GM12891 (cell line): ENCODE results near the gene SMYD3.

Experiments
- DNase-seq: peaks from one replicate; pipeline ENCODE4 v3.0.0; 2011; ENCODE audit warnings: low spot score; ENCODE audit not compliant: insufficient read length
- FAIRE-seq: peaks from 2 replicates; lab custom pipeline; 2011; peaks lifted over from hg19 to GRCh38; lab: Jason Lieb, UNC
- PAX5 ChIP-seq: IDR thresholded peaks from 2 replicates; pipeline ENCODE4 v1.6.1; 2011; ENCODE audit warnings: low read length, moderate library complexity, mild to moderate bottlenecking; ENCODE audit not compliant: insufficient read depth, severe bottlenecking
- POLR2A ChIP-seq: IDR thresholded peaks from 2 replicates; pipeline ENCODE4 v1.6.1; 2011; ENCODE audit warnings: low read depth, low read length, control low read depth
- POLR2AphosphoS5 ChIP-seq: IDR thresholded peaks from 2 replicates; pipeline ENCODE4 v1.6.1; 2011; ENCODE audit warnings: low read depth, low read length, control low read depth
- POU2F2 ChIP-seq: IDR thresholded peaks from 2 replicates; pipeline ENCODE4 v1.6.1; 2011; ENCODE audit warnings: low read depth, mild to moderate bottlenecking, control low read depth, low read length, moderate library complexity
- SPI1 ChIP-seq: IDR thresholded peaks from 2 replicates; pipeline ENCODE4 v1.6.1; 2011; ENCODE audit warnings: low read depth, low read length, control low read depth
- TAF1 ChIP-seq: IDR thresholded peaks from 2 replicates; pipeline ENCODE4 v1.6.1; 2011; ENCODE audit warnings: low read depth, low read length, control low read depth

Gene SMYD3

GRCh38 chr1:246319083-246319714, 187.9 kb downstream of the SMYD3 start:
- TF ChIP-seq POU2F2: no peak
- no peak for TF ChIP-seq PAX5
- no peak for TF ChIP-seq TAF1
- TF ChIP-seq POLR2A: no peak
- DNase-seq (no peak), FAIRE-seq (no peak)

- no peak for DNase-seq
- TF ChIP-seq SPI1 (no peak), POLR2AphosphoS5 (no peak), POLR2A (no peak), PAX5 (no peak), TAF1 (no peak), POU2F2 (no peak)
- FAIRE-seq: no peak
Observed at GRCh38 chr1:246318622-246319021, 188.5 kb downstream of the SMYD3 start.

- no peak for FAIRE-seq
- TF ChIP-seq TAF1 (no peak), SPI1 (no peak), PAX5 (no peak), POLR2AphosphoS5 (no peak), POU2F2 (no peak), POLR2A (no peak)
Observed at GRCh38 chr1:246318036-246318359, 189.1 kb downstream of the SMYD3 start.

GRCh38 chr1:246317332-246318035, 189.6 kb downstream of the SMYD3 start:
- DNase-seq: no peak
- TF ChIP-seq SPI1: no peak
- TF ChIP-seq POU2F2: no peak
- no peak for TF ChIP-seq PAX5
- no peak for TF ChIP-seq POLR2AphosphoS5
- TF ChIP-seq TAF1: no peak
- no peak for TF ChIP-seq POLR2A
- FAIRE-seq: no peak

More at GRCh38 chr1:246318036-246318359, 189.1 kb downstream of the SMYD3 start:
- DNase-seq: no peak

- TF ChIP-seq TAF1: no peak
- TF ChIP-seq PAX5: no peak
- no peak for TF ChIP-seq POLR2A
- TF ChIP-seq POU2F2: no peak
- TF ChIP-seq SPI1: no peak
- TF ChIP-seq POLR2AphosphoS5: no peak
- FAIRE-seq: no peak
- no peak for DNase-seq
Observed at GRCh38 chr1:246311461-246311860, 195.6 kb downstream of the SMYD3 start.

GRCh38 chr1:246309247-246309884, 197.7 kb downstream of the SMYD3 start:
- no peak for FAIRE-seq
- DNase-seq: no peak
- TF ChIP-seq SPI1 (peak; percentile 54), POLR2A (no peak), POU2F2 (no peak), POLR2AphosphoS5 (no peak), TAF1 (no peak), PAX5 (no peak)

- DNase-seq (no peak), FAIRE-seq (no peak)
- TF ChIP-seq TAF1 (no peak), POU2F2 (no peak), SPI1 (no peak), PAX5 (no peak), POLR2AphosphoS5 (no peak), POLR2A (no peak)
Observed at GRCh38 chr1:246308533-246309075, 198.5 kb downstream of the SMYD3 start.

GRCh38 chr1:246306415-246307037, 200.6 kb downstream of the SMYD3 start:
- no peak for DNase-seq
- FAIRE-seq: no peak
- TF ChIP-seq POLR2AphosphoS5: no peak
- TF ChIP-seq SPI1: no peak
- no peak for TF ChIP-seq PAX5
- no peak for TF ChIP-seq TAF1
- TF ChIP-seq POU2F2: no peak
- TF ChIP-seq POLR2A: no peak

GRCh38 chr1:246304484-246305259, 202.4 kb downstream of the SMYD3 start:
- peak; percentile 13 for FAIRE-seq

More at GRCh38 chr1:246304484-246305259, 202.4 kb downstream of the SMYD3 start:
- no peak for DNase-seq
- TF ChIP-seq SPI1 (no peak), POLR2AphosphoS5 (no peak), POU2F2 (no peak), PAX5 (no peak), TAF1 (no peak), POLR2A (no peak)
